GM19035 (cell line): ENCODE measurements around the gene SHLD2.
A peak's percentile ranks its signal among the peaks of the same experiment; 100 is the strongest.
"Not testable (repeated sequence)": the region's sequence is repeated elsewhere in the genome, so short reads cannot be mapped to it uniquely, and the experiment has no call there.

ENCODE experiments used
- ATAC-seq: cut with Tn5 transposase; IDR thresholded peaks from one replicate; pipeline ENCODE4 v1.9.1; 2021; ENCODE audit not compliant: unreplicated experiment

The SHLD2 gene

GRCh38 chr10:87083576-87084290, 11.3 kb upstream of the SHLD2 start:
- peak; percentile 36 for ATAC-seq

DNA sequence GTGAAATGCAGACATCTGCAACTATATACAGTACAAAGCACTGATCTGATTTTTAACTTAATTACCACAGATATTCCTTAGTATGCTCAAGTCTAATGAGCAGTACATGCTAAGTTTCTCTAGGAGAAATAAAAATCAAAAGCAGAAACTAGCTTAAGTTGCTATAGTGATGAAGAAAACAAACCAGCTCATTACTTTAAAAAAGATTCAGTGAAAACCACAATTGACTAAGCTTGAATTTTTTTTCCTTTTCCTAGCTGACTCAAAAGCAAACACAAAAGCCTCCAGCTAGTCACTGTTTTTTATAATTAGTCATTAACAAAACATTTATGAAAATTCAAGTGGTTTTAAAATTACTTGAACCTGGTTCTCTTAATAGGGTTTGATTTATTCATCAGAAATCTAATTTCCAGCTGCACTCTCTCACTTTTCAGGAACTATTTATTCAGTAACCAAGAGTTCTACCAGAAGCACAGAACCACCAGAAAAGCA, 10.7 kb upstream of the SHLD2 start:
- ATAC-seq: peak; percentile 70

DNA sequence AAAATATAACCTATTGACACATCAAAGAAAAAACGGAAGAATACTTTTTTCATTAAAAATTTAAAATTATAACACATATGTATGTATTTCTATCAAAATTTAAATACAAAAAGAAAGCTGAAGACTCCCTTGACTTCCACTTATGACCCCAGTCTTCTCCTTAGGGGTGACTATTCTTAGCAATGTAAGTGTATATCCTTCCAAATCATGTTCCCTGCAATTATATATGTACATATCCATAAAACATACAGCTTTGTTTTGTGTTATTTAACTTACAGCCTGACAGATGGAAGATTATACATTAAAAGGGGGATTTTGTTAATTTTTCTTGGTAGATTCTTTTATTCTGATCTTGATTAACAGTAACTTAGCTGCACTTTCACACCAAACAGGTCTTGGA, 9.5 kb upstream of the SHLD2 start:
- ATAC-seq: no peak

DNA sequence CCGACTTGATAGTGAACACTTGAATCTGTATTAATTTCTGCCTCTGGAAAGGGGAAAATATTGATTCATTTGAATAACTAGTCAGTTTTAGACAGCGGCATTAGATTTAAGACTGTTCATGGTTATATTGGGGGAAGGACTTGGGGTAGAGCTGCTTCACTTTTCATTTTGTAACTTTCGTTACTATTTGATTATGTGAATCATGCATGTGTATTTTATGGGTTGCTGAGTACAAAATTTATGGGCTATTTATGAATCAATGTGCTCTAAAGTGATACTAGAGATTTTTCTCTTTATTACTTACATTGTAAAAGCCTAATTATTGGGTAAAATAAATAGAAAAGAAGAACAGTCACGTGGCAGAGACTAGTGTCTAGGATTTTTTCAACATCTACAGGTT, 5.3 kb upstream of the SHLD2 start:
- no peak for ATAC-seq

GRCh38 chr10:87090779-87091178, 4.2 kb upstream of the SHLD2 start:
- no peak for ATAC-seq

GRCh38 chr10:87092376-87092860, 2.6 kb upstream of the SHLD2 start:
- ATAC-seq: no peak

- ATAC-seq: no peak
Observed at GRCh38 chr10:87092861-87093631, 2.0 kb upstream of the SHLD2 start.

- peak; percentile 33 for ATAC-seq
Observed at GRCh38 chr10:87093632-87094372, 1.2 kb upstream of the SHLD2 start.

- ATAC-seq: peak; percentile 57
Observed at GRCh38 chr10:87095236-87095945, 385 bp downstream of the SHLD2 start.

DNA sequence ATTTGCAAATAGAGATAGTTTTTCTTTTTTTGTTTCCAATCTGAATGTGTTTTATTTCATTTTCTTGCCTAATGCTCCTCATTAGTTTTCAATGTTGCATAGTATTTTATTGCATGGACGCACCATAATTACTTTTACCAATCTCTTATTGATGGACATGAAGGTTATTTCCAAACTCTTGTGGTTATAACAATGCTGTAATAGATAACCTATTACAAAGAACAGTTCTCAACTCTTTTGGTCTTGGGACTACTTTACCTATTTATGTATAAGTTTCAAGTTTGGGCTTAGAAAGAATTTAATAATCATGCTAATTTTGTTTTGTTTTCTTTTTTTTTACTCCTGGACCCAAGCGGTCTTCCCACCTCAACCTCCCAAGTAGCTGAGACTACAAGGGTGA, 7.0 kb downstream of the SHLD2 start:
- ATAC-seq: no peak

DNA sequence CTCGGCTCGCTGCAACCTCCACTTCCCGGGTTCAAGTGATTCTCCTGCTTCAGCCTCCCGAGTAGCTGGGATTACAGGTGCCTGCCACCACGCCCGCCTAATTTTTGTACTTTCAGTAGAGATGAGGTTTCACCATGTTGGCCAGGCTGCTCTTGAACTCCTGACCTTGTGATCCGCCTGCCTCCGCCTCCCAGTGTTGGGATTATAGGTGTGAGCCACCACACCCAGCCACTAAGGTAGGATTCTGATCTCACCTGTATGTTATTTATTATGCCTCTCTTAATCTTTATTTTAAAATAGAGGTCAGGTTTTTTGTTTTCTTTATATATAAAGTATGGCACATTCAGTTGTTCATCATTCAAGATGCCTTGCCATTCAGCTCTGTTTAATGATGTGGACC, 9.7 kb downstream of the SHLD2 start:
- ATAC-seq: not testable (repeated sequence)

DNA sequence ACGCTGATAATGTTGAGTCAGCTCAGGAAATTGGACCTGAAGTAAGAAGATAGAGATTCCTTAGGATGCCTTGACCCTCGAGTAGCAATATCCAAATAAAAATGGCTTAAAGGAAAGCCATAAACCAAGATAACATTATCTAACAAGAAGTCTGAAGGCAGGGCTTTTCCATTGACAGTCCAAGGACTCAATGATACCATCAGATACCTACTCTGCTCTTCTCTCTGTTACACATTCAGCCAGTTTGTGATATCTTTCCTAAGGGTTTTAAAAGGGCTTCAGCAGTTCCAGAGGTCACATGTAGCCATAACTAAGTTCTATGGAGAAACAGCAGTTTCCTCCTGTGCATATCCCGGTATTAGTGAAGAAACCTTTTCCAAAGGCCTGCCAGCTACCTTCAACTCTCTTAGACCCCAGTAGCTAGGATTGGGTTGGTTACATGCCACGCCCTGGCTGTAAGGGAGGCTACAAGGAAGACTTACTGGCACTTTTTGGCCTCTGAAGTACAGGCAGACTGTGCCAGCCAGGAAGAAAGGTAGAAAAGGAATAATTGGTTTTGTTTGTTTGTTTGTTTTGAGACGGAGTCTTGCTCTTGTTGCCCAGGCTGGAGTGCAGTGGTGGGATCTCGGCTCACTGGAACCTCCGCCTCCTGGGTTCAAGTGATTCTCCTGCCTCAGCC, 10.6 kb downstream of the SHLD2 start:
- no peak for ATAC-seq

GRCh38 chr10:87118122-87118521, 23.1 kb downstream of the SHLD2 start:
- ATAC-seq: not testable (repeated sequence)

- ATAC-seq: not testable (repeated sequence)
Observed at GRCh38 chr10:87119029-87119428, 24.0 kb downstream of the SHLD2 start.

- ATAC-seq: not testable (repeated sequence)
Observed at GRCh38 chr10:87123351-87123750, 28.3 kb downstream of the SHLD2 start.

GRCh38 chr10:87127048-87127447, 32.0 kb downstream of the SHLD2 start:
- ATAC-seq: not testable (repeated sequence)

GRCh38 chr10:87127607-87128156, 32.7 kb downstream of the SHLD2 start:
- ATAC-seq: not testable (repeated sequence)

DNA sequence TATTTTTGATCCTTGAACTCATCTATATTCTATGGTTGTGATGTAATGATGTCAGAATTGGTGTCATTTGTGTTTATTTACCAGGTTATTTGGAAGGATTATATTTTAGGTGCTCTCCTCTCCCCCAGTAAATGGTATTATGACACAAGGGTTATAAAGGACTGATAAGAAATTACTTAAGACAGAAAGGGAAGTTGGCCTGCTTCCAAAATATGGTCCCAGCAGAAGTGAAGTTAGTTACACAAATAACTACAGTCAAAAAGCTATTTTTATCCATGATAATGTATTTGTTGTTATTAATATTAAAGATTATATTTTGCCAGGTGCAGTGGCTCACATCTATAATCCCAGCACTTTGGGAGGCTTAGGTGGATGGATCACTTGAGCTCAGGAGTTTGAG, 37.2 kb downstream of the SHLD2 start:
- not testable (repeated sequence) for ATAC-seq

GRCh38 chr10:87133936-87134335, 38.9 kb downstream of the SHLD2 start:
- ATAC-seq: not testable (repeated sequence)

- ATAC-seq: not testable (repeated sequence)
Observed at GRCh38 chr10:87134440-87134839, 39.4 kb downstream of the SHLD2 start.
